NCI-H345 treated with DMSO at 0.1 percent for 48 hours (cell line): Measurements from ENCODE around the gene SRGN.

Experiments
- DNase-seq: peaks from one replicate; lab custom pipeline; 2025; ENCODE audit not compliant: unreplicated experiment; lab: John Stamatoyannopoulos, UW

SRGN gene

DNA sequence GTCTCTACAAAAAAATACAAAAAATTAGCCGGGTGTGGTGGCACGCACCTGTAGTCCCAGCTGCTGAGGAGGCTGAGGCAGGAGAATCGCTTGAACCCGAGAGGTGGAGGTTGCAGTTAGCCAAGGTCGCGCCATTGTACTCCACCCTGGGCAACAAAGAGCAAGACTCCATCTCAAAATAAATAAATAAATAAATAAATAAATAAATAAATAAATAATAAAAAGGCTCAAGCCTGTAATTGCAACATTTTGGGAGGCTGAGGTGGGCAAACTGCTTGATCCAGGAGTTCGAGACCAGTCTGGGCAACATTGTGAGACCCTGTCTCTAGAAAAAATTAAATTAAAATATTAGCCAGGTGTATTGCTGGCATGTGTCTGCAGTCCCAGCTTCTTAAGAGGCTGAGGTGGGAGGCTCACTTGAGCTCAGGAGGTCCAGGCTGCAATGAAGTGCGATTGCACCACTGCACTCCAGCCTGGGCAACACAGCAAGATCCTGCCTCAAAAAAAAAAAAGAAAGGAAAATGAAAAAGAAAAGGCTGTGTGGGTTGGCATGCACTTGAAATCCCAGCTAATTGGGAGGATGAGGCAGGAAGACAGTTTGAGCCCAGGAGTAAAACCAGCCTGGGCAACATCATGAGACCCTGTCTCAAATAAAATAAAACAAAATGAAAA is 27.6 kb upstream of the SRGN start:
- no peak for DNase-seq

GRCh38 chr10:69061305-69062161 is 26.4 kb upstream of the SRGN start:
- no peak for DNase-seq

DNA sequence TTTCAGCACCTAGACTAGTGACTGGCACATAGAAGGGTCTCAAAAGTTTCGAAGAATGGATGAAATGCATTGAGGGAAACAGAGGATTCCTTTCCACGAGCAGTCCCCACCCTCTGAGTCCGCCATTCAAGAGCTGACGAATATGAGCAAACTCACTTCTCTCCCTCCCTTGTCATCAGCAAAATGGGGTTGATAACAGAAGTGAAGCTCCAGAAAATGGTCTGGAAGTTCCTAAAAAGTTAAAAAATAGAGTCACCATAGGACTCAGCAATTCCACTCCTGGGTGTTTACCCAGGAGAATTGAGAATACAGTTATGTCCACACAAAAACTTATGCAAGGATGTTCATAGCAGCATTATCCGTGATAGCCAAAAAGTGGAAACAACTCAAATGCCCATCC is 25.0 kb upstream of the SRGN start:
- DNase-seq, result no peak

DNA sequence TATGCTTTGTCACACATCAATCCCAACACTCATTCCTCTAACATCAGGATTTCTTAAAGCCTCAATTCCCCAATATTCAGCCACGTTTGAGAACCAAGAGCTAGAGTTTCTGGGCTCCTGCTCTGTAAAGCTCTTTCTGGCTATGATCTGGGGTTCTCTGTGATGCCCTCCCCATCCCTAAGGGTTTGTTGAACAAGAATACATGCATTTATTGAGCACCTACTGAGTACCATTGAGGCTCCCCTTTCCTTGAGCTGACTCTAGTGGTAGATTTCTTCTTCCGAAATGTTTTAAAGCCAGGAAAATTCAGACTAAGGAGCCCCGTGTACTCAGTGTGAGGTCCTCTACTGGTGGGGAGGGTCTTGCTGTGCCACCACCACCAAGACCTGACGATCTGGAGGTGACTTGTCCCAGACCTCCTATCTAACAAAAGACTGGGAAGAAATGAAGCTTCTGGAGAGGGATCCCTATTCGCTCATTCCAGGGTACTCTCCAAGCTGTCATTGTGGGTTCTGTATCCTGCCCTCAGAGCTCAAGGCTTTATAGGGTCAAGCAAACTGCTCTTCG is 23.1 kb upstream of the SRGN start:
- no peak for DNase-seq

DNA sequence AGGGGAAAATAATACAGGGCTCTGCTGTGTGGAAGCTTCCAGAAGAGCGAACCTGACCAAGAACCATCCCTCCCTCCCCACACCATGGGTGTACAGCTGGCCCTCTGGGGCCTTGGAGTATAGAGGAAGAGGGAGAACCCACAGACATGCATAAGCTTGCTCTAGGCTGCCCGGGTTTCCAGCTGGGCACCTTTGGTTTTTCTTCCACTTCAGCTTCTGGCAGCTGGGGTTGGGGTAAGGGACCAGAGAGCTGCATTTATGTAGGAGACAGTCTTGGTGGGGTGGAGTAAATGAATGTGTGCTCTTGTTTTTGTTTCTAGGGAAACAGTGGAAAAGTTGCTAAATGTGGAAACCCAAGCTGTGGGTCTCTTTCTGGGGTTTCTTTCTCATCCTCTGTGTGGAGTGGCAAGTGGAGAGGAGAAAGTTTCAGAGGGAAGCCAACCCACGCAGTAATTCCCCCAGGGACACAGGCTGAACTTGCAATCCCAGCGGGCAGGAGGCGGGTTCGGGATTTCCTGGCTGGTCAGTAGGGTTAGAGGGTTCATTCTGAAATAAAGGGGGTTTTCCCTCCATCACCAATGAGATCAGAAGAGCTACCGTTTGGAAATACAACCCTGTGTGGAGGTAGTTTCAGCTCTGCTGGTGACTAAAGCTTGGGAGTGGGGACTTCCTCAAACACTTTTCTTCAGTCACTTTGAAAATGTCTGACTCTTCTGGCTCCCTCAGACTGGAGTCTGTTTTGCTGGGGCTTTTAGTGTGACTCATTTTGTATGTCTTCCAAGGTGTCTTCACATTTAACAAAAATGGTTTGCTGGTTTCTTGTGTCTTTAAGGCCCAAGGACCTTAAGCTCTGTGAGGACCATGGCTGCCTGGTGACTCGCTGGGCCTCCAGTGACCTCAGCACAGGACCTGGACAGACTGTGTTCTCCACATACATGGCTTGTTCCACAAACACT is 22.2 kb upstream of the SRGN start:
- DNase-seq, result no peak

GRCh38 chr10:69067189-69067588 is 20.7 kb upstream of the SRGN start:
- no peak for DNase-seq

GRCh38 chr10:69068549-69068948 is 19.4 kb upstream of the SRGN start:
- DNase-seq, result no peak

DNA sequence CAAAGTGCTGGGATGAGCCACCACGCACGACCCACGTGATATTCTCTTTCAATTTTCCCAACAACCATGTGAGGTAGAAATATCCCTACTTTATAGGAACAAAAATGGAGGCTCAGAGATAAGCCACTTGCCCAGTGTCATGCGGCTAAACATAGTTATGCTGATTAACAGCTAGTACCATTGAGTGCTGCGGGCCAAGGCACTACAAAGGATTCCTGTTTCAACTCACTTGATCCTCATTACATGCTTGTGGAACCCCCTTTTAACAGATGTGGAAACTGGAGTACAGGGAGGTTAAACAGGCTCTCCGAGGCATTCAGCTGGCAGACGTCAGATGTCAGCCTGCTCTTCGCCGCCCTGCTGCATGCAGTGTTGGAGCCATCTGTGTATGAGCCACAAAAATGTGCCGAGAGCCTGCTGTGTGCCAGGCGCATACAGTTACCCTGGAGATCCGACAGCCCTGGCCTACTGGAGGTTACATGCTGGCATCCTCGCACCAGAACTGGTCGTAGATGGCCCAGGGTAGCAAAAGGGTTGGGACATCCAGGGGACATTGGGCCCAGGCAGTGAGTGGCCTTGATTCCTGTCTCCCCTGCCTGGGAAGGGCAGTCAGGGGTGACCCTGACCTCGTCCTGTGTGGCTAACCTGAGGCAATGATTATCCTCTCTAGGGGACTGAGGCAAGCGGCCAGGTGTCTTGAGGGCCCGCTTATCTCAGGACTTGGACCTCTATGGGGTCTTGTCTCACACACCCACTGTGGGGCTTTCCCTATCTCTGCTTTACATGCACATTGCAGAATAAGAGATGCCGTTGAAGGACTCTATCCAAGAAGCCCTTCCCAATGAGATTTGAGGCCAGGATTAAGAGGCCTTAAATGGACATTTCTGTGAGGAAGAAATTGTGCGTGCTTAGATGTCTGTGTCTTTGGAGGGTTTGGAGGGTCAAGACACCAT is 18.5 kb upstream of the SRGN start:
- DNase-seq, result no peak

DNA sequence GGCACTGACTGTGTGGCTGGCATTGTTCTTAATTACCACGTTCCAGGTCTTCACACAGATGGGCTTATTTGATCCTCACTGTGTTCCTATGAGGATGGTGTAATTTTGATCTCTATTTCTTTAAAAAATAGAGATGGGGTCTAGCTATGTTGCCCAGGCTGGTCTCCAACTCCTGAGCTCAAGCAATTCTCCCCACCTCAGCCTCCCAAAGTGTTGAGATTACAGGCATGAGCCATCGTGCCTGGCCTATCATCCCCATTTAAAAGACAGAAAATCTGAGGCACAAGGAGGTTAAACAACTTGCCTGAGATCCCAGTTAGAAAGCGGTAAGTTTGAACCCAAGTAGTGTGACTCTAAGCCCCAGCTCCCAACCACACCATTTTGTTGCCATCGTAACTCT is 17.0 kb upstream of the SRGN start:
- DNase-seq, result no peak

DNA sequence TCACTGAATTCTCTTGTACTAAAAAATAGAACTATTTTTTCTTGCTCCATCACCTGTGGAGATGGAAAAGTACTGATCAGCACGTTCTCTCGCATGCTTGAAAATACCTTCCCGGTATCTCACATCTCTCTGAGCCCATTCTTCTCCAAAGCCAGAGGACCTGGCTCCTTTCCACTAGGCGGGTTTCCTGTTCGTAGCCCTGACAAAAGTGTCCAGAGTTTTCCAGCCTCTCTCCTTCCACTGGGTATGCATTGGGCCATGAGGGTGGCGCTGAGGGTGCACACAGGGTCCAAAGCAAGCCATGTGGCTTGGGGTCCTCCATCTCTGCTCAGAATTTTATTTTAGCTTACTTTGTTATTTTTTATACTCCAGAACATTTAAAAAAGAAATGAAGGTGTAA is 16.3 kb upstream of the SRGN start:
- no peak for DNase-seq

DNA sequence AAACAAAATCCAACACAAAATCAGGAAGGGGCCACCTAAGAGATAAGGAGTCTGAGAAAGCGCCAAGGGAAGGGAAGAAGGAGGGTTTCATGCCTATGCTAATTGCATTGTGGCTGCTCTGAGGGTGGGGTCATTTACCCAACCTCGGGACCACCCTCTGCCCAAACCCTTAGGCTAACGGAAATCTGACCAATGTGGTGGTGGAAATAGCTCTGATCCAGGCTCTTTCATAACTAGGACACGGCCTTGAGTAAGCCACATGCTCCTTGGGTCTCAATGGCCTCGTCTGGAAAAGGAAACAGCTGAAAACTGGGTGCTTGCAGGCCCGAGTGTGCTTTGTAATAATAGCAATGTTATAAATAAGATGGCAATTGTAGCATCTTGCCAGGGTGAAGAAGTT is 14.9 kb upstream of the SRGN start:
- DNase-seq, result no peak

GRCh38 chr10:69073736-69074364 is 14.1 kb upstream of the SRGN start:
- DNase-seq, result no peak

DNA sequence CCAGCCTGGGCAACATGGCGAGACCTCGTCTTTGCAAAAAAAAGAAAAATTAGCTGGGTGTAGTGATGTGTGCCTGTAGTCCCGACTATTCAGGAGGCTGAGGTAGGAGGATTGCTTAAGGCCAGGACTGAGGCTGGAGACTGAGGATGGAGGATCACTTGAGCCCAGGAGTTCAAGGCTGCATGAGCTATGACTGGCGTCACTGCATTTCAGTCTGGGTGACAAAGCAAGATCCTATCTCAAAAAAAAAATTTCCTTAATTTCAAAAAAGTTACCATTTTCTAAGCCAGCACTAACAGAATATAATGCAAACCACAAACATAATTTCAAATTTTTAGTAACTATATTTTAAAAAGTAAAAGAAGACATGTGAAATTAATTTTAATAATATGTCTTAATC is 13.4 kb upstream of the SRGN start:
- no peak for DNase-seq

GRCh38 chr10:69075431-69075830 is 12.5 kb upstream of the SRGN start:
- no peak for DNase-seq

GRCh38 chr10:69078311-69078710 is 9.6 kb upstream of the SRGN start:
- DNase-seq, result no peak

DNA sequence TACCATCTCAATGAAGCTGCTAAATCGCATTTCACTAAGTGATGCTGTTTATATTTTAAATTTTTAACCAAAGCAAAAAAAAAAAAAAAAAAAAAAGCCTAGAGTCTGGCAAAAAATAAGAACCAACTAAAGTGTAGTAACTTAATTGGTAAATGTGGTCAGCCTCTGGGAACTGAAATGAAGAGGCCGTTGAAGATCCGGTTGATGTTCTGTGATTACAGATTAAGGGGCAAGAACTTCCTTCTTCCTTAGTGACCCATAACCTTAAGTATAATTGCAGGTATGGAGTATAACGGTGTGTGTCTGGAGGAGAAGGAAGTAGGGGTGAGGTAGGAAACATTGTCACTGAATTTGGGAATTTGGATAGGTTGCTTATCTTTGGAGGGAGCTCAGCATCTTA is 7.7 kb upstream of the SRGN start:
- no peak for DNase-seq

GRCh38 chr10:69086001-69086509 is 1.8 kb upstream of the SRGN start:
- DNase-seq, result no peak

GRCh38 chr10:69088471-69088769 is 517 bp downstream of the SRGN start:
- DNase-seq, result no peak

DNA sequence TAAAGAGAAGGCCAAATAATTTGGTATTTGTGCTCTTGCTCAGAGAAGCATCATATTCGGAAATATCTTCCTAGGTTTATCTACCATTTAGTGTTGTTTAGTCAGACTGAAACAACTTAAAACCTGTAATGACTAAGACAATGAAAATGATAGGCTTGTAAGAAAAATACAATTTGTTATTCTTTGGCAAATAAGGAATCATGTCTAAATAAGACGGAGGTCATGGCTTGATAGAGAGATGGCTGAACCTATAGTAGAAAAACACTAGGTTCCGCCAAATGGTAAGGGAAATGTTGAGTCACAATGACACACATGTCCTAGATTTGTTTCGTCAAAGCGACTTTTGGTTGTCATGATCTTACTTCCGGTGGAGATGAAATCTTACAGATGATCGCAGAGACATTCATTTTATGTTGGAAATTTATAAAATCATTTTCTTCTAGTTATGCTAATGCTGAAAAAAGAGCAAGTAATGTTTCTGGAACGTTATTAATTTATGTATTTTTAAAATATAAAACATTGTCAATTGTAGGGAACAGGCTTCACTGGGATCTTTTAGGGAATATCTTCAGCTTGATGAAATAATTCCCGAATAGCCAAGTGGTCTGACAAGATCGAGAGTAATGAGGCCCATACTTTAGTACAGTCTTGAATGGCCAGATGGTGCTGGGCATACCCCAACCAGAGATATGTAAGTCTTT is 1.0 kb downstream of the SRGN start:
- DNase-seq, result no peak
